Epithelial cell of proximal tubule (primary cell): ENCODE data around the gene IL4I1. TPM values are rescaled to one million over a fixed set of nuclear protein-coding genes. Genes with fewer than 3 reads are reported as not detected.

Experiments
- DNase-seq: peaks from one replicate; pipeline ENCODE4 v3.0.0-alpha.2; 2011; ENCODE audit warnings: low read depth
- H3K4me3 ChIP-seq: 2 replicates; pipeline ENCODE4 v1.5.1; 2011; ENCODE audit warnings: low read depth, mild to moderate bottlenecking, low read length
- CTCF ChIP-seq: conservative IDR thresholded peaks from 2 replicates; pipeline ENCODE4 v1.5.1; 2012; ENCODE audit warnings: low read depth, mild to moderate bottlenecking, low read length
- total RNA-seq: library from RNA; depleted of rRNA; stranded (reverse); fragments of >200 nt; gene quantifications from 2 replicates; pipeline ENCODE4 v1.2.3, GENCODE V29; 2015

IL4I1 gene
- total RNA-seq, 1 donor from 2014 or later, result 9.5 TPM

GRCh38 chr19:49937750-49938381 lies 41.2 kb upstream of the IL4I1 start:
- DNase-seq, result no peak
- peak overlapping the region; percentile 28 for H3K4me3 ChIP-seq
- peak; percentile 98 for TF ChIP-seq CTCF

DNA sequence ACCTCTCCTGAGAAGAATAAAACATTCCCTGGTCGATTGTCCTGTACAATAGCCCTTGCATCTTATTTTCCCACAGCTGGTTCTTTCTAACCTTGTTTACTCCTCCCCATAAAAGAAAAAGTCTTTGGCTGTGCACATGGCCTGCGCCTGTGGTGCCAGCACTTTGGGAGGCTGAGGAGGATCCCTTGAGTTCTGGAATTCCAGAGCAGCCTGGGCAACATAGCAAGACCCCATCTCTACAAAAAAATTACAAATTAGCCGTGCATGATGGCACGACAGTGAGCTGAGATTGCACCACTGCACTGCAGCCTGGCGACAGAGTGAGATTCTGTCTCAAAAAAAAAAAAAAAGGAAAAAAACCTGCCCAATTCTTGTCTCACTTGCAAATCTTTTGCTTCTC lies 39.9 kb upstream of the IL4I1 start:
- no peak overlapping the region for H3K4me3 ChIP-seq
- no peak for DNase-seq
- no peak for TF ChIP-seq CTCF

DNA sequence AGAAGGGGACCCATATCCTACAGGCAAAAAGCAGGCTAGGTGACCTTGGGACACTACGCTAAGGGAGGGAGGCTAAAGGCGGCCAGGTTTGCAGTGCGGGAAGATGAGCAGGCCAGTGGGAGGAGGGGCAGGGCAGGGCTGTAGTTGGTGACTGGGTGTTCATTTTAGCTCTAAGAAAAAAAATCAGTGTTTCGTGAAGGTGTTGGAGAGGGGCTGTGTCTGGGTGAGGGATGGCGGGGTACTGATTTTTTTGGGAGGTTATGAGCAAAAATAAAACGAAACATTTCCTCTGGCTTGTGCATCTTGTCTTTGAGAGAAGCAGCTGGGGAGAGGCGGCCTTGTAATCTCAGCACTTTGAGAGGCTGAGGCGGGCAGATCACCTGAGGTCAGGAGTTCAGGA lies 37.0 kb upstream of the IL4I1 start:
- no peak for DNase-seq

DNA sequence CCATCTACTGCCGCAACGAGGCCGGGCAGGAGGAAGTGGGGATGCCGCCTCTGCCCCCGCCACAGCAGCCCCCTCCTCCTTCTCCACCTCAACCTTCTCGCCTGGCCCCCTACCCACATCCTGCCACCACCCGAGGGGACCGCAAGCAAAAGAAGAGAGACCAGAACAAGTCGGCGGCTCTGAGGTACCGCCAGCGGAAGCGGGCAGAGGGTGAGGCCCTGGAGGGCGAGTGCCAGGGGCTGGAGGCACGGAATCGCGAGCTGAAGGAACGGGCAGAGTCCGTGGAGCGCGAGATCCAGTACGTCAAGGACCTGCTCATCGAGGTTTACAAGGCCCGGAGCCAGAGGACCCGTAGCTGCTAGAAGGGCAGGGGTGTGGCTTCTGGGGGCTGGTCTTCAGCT lies 36.0 kb upstream of the IL4I1 start:
- TF ChIP-seq CTCF, result no peak
- no peak for DNase-seq
- no peak overlapping the region for H3K4me3 ChIP-seq

More for the DNA sequence above, 37.0 kb upstream of the IL4I1 start:
- TF ChIP-seq CTCF, result no peak
- no peak overlapping the region for H3K4me3 ChIP-seq

DNA sequence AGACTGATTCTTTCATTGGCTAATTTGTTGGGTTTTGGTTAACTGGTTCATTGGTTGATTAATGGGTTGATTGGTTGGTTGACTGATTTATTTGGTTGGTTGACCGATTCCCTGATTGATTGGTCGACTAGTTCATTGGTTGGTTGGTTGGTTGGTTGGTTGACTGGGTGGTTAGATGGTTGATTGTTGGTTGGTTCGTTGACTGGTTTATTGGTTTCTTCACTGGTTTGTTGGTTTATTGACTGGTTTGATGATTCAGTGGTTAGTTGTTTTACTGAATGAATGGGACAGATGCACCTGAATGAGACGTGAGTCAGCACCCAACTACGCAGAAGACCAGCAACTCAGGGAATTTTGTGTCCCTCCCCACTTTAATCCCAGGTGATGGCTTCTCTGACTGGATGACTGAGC lies 35.4 kb upstream of the IL4I1 start:
- DNase-seq, result peak; percentile 37
- no peak overlapping the region for H3K4me3 ChIP-seq

GRCh38 chr19:49931293-49932040 lies 34.8 kb upstream of the IL4I1 start:
- no peak overlapping the region for H3K4me3 ChIP-seq
- DNase-seq, result no peak
- no peak for TF ChIP-seq CTCF

More for the DNA sequence above, 35.4 kb upstream of the IL4I1 start:
- TF ChIP-seq CTCF, result no peak
